H9 (cell line): ENCODE data around the gene UCP2. TPM values are rescaled to one million over a fixed set of nuclear protein-coding genes. Genes with fewer than 3 reads are reported as not detected.
A peak's percentile ranks its signal among the peaks of the same experiment; 100 is the strongest.

Source experiments
- DNase-seq: peaks from one replicate; pipeline ENCODE4 v3.0.0-alpha.2; 2017
- H2AFZ ChIP-seq: one replicate; pipeline ENCODE4 v1.6.1; 2013; ENCODE audit warnings: mild to moderate bottlenecking, low read length, control low read depth, moderate library complexity
- H2AK5ac ChIP-seq: 2 replicates; pipeline ENCODE4 v1.6.1; 2013; ENCODE audit warnings: low read length, control low read depth, mixed read lengths; ENCODE audit not compliant: insufficient read length
- H2BK120ac ChIP-seq: one replicate; pipeline ENCODE4 v1.6.1; 2013; ENCODE audit warnings: low read depth, mild to moderate bottlenecking, low read length, control low read depth, inconsistent platforms; ENCODE audit not compliant: poor library complexity, severe bottlenecking
- H2BK12ac ChIP-seq: 2 replicates; pipeline ENCODE4 v1.6.1; 2013; ENCODE audit warnings: low read length, control low read depth, mixed read lengths, low read depth; ENCODE audit not compliant: insufficient read length
- H2BK15ac ChIP-seq: 2 replicates; pipeline ENCODE4 v1.6.1; 2013; ENCODE audit warnings: low read depth, low read length, control low read depth
- H2BK20ac ChIP-seq: one replicate; pipeline ENCODE4 v1.6.1; 2013; ENCODE audit warnings: low read depth, mild to moderate bottlenecking, low read length, control low read depth, inconsistent platforms; ENCODE audit not compliant: poor library complexity, severe bottlenecking
- H2BK5ac ChIP-seq: 2 replicates; pipeline ENCODE4 v1.6.1; 2013; ENCODE audit warnings: low read length, control low read depth, mixed read lengths; ENCODE audit not compliant: insufficient read length
- H3K14ac ChIP-seq: 2 replicates; pipeline ENCODE4 v1.6.1; 2013; ENCODE audit warnings: low read length, control low read depth; ENCODE audit not compliant: insufficient read depth
- H3K18ac ChIP-seq: 2 replicates; pipeline ENCODE4 v1.6.1; 2013; ENCODE audit warnings: low read depth, mild to moderate bottlenecking, mixed read lengths, low read length, control low read depth; ENCODE audit not compliant: insufficient read length
- H3K23ac ChIP-seq: 2 replicates; pipeline ENCODE4 v1.6.1; 2013; ENCODE audit warnings: low read length, control low read depth, mixed read lengths, low read depth; ENCODE audit not compliant: insufficient read length
- H3K23me2 ChIP-seq: 2 replicates; pipeline ENCODE4 v1.6.1; 2013; ENCODE audit warnings: low read depth, mild to moderate bottlenecking, mixed read lengths, low read length, control low read depth; ENCODE audit not compliant: insufficient read length, poor library complexity, severe bottlenecking
- H3K27ac ChIP-seq: 2 replicates; pipeline ENCODE4 v1.5.1; 2013; ENCODE audit warnings: low read length, control low read depth, mixed read lengths, low read depth; ENCODE audit not compliant: insufficient read length
- H3K27me3 ChIP-seq: 2 replicates; pipeline ENCODE4 v1.6.1; 2013; ENCODE audit warnings: low read length, control low read depth, inconsistent platforms; ENCODE audit not compliant: insufficient read depth
- H3K4ac ChIP-seq: 2 replicates; pipeline ENCODE4 v1.6.1; 2013; ENCODE audit warnings: low read depth, mild to moderate bottlenecking, control low read depth, inconsistent platforms, low read length, moderate library complexity
- H3K4me1 ChIP-seq: 2 replicates; pipeline ENCODE4 v1.6.1; 2013; ENCODE audit warnings: low read length, control low read depth, inconsistent platforms; ENCODE audit not compliant: insufficient read depth
- H3K4me2 ChIP-seq: 2 replicates; pipeline ENCODE4 v1.6.1; 2013; ENCODE audit warnings: low read length, control low read depth, mixed read lengths; ENCODE audit not compliant: insufficient read length, insufficient read depth
- H3K56ac ChIP-seq: 2 replicates; pipeline ENCODE4 v1.6.1; 2013; ENCODE audit warnings: low read depth, mild to moderate bottlenecking, mixed read lengths, low read length, control low read depth; ENCODE audit not compliant: insufficient read length
- H3K79me1 ChIP-seq: 2 replicates; pipeline ENCODE4 v1.6.1; 2013; ENCODE audit warnings: low read depth, mild to moderate bottlenecking, moderate library complexity, low read length, control low read depth, inconsistent platforms; ENCODE audit not compliant: insufficient read depth, poor library complexity, severe bottlenecking
- H3K79me2 ChIP-seq: 2 replicates; pipeline ENCODE4 v1.6.1; 2013; ENCODE audit warnings: low read length, control low read depth, inconsistent platforms; ENCODE audit not compliant: insufficient read depth
- H3K9ac ChIP-seq: 2 replicates; pipeline ENCODE4 v1.6.1; 2013; ENCODE audit warnings: low read length, control low read depth, mixed read lengths; ENCODE audit not compliant: insufficient read length; ENCODE audit errors: extremely low read depth
- H3K9me3 ChIP-seq: one replicate; pipeline ENCODE4 v1.6.1; 2013; ENCODE audit warnings: low read depth, low read length, inconsistent platforms; ENCODE audit not compliant: control insufficient read depth
- H3T11ph ChIP-seq: one replicate; pipeline ENCODE4 v1.6.1; 2013; ENCODE audit warnings: mild to moderate bottlenecking, low read length, control low read depth, inconsistent platforms
- H4K20me1 ChIP-seq: one replicate; pipeline ENCODE4 v1.6.1; 2013; ENCODE audit not compliant: control insufficient read depth, insufficient read length, insufficient read depth
- H4K5ac ChIP-seq: 2 replicates; pipeline ENCODE4 v1.6.1; 2013; ENCODE audit warnings: low read depth, mild to moderate bottlenecking, mixed read lengths, low read length, control low read depth; ENCODE audit not compliant: insufficient read length
- H4K8ac ChIP-seq: replicated peaks from 2 replicates; pipeline ENCODE4 v1.6.1; 2013; ENCODE audit warnings: low read length, control low read depth, mixed read lengths, low read depth; ENCODE audit not compliant: insufficient read length
- H4K91ac ChIP-seq: 2 replicates; pipeline ENCODE4 v1.6.1; 2013; ENCODE audit warnings: low read depth, mild to moderate bottlenecking, moderate library complexity, mixed read lengths, low read length, control low read depth; ENCODE audit not compliant: insufficient read length
- H3K27ac Mint-ChIP-seq, 3 experiments: 2 replicates in 2 of 3; 3 replicates in 1 of 3; pipeline ENCODE4 v1.8.0; 2020 to 2021; ENCODE audit warnings: mixed read lengths in 3 of 3, mild to moderate bottlenecking in 1 of 3, moderate library complexity in 1 of 3
- H3K27me3 Mint-ChIP-seq: 2 replicates; pipeline ENCODE4 v1.8.0; 2021; ENCODE audit warnings: low read depth, mild to moderate bottlenecking, moderate library complexity, mixed read lengths
- H3K36me3 Mint-ChIP-seq, 3 experiments: 2 replicates in 2 of 3; 3 replicates in 1 of 3; pipeline ENCODE4 v1.8.0; 2020 to 2021; ENCODE audit warnings: low read depth in 3 of 3, mixed read lengths in 3 of 3; ENCODE audit not compliant: insufficient read depth in 1 of 3
- H3K4me1 Mint-ChIP-seq, 2 experiments: 2 replicates each; pipeline ENCODE4 v1.8.0; 2020; ENCODE audit warnings: mixed read lengths in 2 of 2
- H3K4me3 Mint-ChIP-seq, 2 experiments: 2 replicates in 1 of 2; 3 replicates in 1 of 2; pipeline ENCODE4 v1.8.0; 2020 to 2021; ENCODE audit warnings: mild to moderate bottlenecking in 2 of 2, mixed read lengths in 2 of 2, moderate library complexity in 1 of 2
- H3K9me3 Mint-ChIP-seq, 2 experiments: 2 replicates in 1 of 2; 3 replicates in 1 of 2; pipeline ENCODE4 v1.8.0; 2020; ENCODE audit warnings: mild to moderate bottlenecking in 2 of 2, mixed read lengths in 2 of 2, moderate library complexity in 1 of 2
- CTCF ChIP-seq: fragments of 200-600 bp; sonication (generic); conservative IDR thresholded peaks from 3 replicates; pipeline ENCODE4 v1.8.0; 2021; ENCODE audit warnings: antibody characterized with exemption, mild to moderate bottlenecking
- WGBS: extraction: QIAGEN DNeasy Blood & Tissue Kit; methylation state at CpG from one replicate; pipeline ENCODE4 v1.1.7; 2013; ENCODE audit warnings: missing lambda C conversion rate, low lambda C conversion rate, mixed read lengths; ENCODE audit not compliant: insufficient read length; ENCODE audit errors: extremely low coverage; 5-methylcytosine and 5-hydroxymethylcytosine counted together
- long read RNA-seq: library from polyadenylated mRNA; unstranded; transcript quantifications from one replicate; pipeline ENCODE4 v2.0.0, GENCODE V29; 2020
- total RNA-seq: library from RNA; stranded (reverse); gene quantifications from 2 replicates; pipeline ENCODE4 v1.2.1, GENCODE V29; 2021

Gene UCP2
- total RNA-seq = 58.3 and 62.1 TPM in 2 replicates
- long read RNA-seq, transcript UCP2-201 (8 exons, 2,113 nt) = major isoform, 85 of 93 reads
- long read RNA-seq, partial matches to known transcripts = 3 of 93 reads
- long read RNA-seq, other reads (novel, unspliced or antisense) = 3 of 93 reads

- Histone ChIP-seq H3K9ac (peak within 1 kb of the TSS; percentile 88), H3K79me1 (no peaks in the 10 kb centered on the region), H3T11ph (no peak within 1 kb of the TSS), H2BK5ac (no peak within 1 kb of the TSS), H3K27me3 (no peaks in the 10 kb centered on the region), H3K79me2 (0 out of 2 replicates have a peak, but pooled peaks cover 2% of the 10 kb centered on the region), H4K5ac (no peak within 1 kb of the TSS), H3K56ac (no peak within 1 kb of the TSS), H2BK120ac (no peak within 1 kb of the TSS), H3K4ac (no peak within 1 kb of the TSS; the same call in 1 of the 2 replicates), H2AK5ac (no peak within 1 kb of the TSS), H3K23ac (no peak within 1 kb of the TSS), H4K91ac (no peak within 1 kb of the TSS), H4K8ac (no peak within 1 kb of the TSS), H4K20me1 (no peaks in the 10 kb centered on the region), H3K4me2 (peak within 1 kb of the TSS; percentile 62), H2BK12ac (no peak within 1 kb of the TSS), H3K27ac (no peak within 1 kb of the TSS), H3K18ac (peak within 1 kb of the TSS; percentile 80), H2BK20ac (no peak within 1 kb of the TSS), H2AFZ (peak within 1 kb of the TSS; percentile 7), H3K9me3 (no peaks in the 10 kb centered on the region), H3K14ac (peak within 1 kb of the TSS; percentile 87), H3K4me1 (no peaks in the 10 kb centered on the region; the same call in 1 of the 2 replicates), H2BK15ac (no peak within 1 kb of the TSS), H3K23me2 (peaks cover 11% of the 10 kb centered on the region)
- peak; percentile 83 for DNase-seq
- TF ChIP-seq CTCF = no peak
- Mint-ChIP-seq H3K9me3 (no peaks in the 10 kb centered on the region; a peak in 1 of 5 replicates), H3K27ac (peak within 1 kb of the TSS; percentile 98 to 100 (median 99)), H3K36me3 (peaks cover 28 to 39% (median 39%) of the 10 kb centered on the region in 3 experiments; a peak in 6 of 7 replicates), H3K27me3 (peaks cover 22% of the 10 kb centered on the region), H3K4me3 (peak within 1 kb of the TSS; percentile 85 to 97), H3K4me1 (peaks cover 31 to 41% of the 10 kb centered on the region in 2 experiments)
- no CpG with 5 or more reads among the region's 43 CpGs for WGBS
Observed at GRCh38 chr11:73982595-73982989, at the start of gene UCP2. Gene UCP2, minus strand, starts transcription at chr11:73982843. Its CDS starts 4,465 bp downstream, at chr11:73978378.
